OCI-LY3 (cell line): ENCODE results near the gene FLCN.

Experiments used
- EZH2phosphoT487 ChIP-seq: fragments of 200-600 bp; shearing (Covaris generic); IDR thresholded peaks from 2 replicates; pipeline ENCODE4 v1.6.1; 2018; ENCODE audit warnings: antibody characterized with exemption, mixed run types, low read depth
- TF ChIP-seq, protein P1 (sequence below): fragments of 200-600, 300-600 bp; sonication (generic); IDR thresholded peaks from 2 replicates; pipeline ENCODE4 v1.5.1; 2014; ENCODE audit warnings: antibody characterized with exemption, low read length, low read depth

DNA sequence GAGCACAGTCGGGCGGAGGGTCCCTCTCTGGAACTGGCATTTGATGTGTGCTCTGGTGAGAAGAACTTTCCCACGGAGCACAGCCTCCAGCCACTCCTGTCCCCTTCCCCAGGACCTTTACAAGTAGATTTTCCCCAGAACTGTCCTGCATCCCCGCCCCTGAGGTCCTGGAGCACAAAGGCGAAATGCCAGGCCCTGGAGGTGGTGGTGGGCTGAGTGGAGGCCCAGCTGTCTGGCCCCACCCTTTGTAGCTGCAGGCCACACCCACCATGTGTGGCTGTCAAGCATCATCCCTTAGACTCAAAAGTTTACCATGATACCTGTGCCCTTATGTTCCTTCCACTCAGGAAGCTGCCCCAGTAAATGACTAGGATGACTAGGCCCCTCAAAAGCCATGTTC lies 68.6 kb downstream of the FLCN start:
- TF ChIP-seq, protein P1, sequence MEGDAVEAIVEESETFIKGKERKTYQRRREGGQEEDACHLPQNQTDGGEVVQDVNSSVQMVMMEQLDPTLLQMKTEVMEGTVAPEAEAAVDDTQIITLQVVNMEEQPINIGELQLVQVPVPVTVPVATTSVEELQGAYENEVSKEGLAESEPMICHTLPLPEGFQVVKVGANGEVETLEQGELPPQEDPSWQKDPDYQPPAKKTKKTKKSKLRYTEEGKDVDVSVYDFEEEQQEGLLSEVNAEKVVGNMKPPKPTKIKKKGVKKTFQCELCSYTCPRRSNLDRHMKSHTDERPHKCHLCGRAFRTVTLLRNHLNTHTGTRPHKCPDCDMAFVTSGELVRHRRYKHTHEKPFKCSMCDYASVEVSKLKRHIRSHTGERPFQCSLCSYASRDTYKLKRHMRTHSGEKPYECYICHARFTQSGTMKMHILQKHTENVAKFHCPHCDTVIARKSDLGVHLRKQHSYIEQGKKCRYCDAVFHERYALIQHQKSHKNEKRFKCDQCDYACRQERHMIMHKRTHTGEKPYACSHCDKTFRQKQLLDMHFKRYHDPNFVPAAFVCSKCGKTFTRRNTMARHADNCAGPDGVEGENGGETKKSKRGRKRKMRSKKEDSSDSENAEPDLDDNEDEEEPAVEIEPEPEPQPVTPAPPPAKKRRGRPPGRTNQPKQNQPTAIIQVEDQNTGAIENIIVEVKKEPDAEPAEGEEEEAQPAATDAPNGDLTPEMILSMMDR: no peak
- no peak for TF ChIP-seq EZH2phosphoT487
